GM13977 (cell line): ENCODE data around the gene C17orf107.

Experiments used
- DNase-seq: peaks from one replicate; pipeline ENCODE4 v3.0.0; 2012; ENCODE audit warnings: low spot score
- in situ Hi-C: fragments of 300-500 bp; cut with MboI; formaldehyde crosslinking; loops from one replicate; pipeline ENCODE4 v1.12.0; 2022; ENCODE audit warnings: low sequenced_read_pairs, low pct_unique_long_range_greater_than_20kb, mixed read lengths, inconsistent platforms; ENCODE audit not compliant: unreplicated experiment
- TF ChIP-seq, protein P1 (sequence below): IDR thresholded peaks from 2 replicates; pipeline ENCODE4 v1.5.1; 2012; ENCODE audit warnings: mild to moderate bottlenecking, control low read depth; ENCODE audit not compliant: insufficient read depth; ENCODE audit errors: extremely low read depth, missing control alignments

C17orf107 gene

DNA sequence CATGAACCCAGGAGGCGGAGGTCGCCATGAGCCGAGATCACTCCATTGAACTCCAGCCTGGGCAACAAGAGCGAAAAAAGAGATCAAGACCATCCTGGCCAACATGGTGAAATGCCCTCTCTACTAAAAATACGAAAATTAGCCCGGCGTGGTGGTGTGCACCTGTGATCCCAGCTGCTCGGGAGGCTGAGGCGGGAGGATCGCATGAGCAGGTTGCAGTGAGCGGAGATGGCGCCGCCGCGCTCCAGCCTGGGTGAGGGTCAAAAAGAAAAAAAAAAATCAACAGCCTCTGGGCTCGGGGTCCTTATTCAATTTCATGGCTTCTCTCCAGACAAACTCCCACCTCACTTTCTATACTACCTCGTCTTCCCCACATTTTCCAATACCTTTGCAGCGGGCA lies 29.5 kb downstream of the C17orf107 start:
- in situ Hi-C loops = no loop called here

GRCh38 chr17:4931963-4932362 lies 32.6 kb downstream of the C17orf107 start, which contains the start of gene GP1BA:
Gene GP1BA, plus strand, starts transcription at chr17:4932277. Its CDS starts 328 bp downstream, at chr17:4932605.
- DNase-seq = peak; percentile 51
- in situ Hi-C loops = no loop called here
- TF ChIP-seq, protein P1, sequence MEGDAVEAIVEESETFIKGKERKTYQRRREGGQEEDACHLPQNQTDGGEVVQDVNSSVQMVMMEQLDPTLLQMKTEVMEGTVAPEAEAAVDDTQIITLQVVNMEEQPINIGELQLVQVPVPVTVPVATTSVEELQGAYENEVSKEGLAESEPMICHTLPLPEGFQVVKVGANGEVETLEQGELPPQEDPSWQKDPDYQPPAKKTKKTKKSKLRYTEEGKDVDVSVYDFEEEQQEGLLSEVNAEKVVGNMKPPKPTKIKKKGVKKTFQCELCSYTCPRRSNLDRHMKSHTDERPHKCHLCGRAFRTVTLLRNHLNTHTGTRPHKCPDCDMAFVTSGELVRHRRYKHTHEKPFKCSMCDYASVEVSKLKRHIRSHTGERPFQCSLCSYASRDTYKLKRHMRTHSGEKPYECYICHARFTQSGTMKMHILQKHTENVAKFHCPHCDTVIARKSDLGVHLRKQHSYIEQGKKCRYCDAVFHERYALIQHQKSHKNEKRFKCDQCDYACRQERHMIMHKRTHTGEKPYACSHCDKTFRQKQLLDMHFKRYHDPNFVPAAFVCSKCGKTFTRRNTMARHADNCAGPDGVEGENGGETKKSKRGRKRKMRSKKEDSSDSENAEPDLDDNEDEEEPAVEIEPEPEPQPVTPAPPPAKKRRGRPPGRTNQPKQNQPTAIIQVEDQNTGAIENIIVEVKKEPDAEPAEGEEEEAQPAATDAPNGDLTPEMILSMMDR = no peak

More for the DNA sequence above, 29.5 kb downstream of the C17orf107 start:
- no peak for DNase-seq
- TF ChIP-seq, protein P1 = no peak

DNA sequence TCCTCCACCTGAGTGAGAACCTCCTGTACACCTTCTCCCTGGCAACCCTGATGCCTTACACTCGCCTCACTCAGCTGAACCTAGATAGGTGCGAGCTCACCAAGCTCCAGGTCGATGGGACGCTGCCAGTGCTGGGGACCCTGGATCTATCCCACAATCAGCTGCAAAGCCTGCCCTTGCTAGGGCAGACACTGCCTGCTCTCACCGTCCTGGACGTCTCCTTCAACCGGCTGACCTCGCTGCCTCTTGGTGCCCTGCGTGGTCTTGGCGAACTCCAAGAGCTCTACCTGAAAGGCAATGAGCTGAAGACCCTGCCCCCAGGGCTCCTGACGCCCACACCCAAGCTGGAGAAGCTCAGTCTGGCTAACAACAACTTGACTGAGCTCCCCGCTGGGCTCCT lies 33.4 kb downstream of the C17orf107 start:
- TF ChIP-seq, protein P1 = no peak
- DNase-seq = no peak
- in situ Hi-C loops = no loop called here

GRCh38 chr17:4933646-4934045 lies 34.3 kb downstream of the C17orf107 start:
- in situ Hi-C loops = no loop called here
- no peak for DNase-seq
- TF ChIP-seq, protein P1 = no peak

DNA sequence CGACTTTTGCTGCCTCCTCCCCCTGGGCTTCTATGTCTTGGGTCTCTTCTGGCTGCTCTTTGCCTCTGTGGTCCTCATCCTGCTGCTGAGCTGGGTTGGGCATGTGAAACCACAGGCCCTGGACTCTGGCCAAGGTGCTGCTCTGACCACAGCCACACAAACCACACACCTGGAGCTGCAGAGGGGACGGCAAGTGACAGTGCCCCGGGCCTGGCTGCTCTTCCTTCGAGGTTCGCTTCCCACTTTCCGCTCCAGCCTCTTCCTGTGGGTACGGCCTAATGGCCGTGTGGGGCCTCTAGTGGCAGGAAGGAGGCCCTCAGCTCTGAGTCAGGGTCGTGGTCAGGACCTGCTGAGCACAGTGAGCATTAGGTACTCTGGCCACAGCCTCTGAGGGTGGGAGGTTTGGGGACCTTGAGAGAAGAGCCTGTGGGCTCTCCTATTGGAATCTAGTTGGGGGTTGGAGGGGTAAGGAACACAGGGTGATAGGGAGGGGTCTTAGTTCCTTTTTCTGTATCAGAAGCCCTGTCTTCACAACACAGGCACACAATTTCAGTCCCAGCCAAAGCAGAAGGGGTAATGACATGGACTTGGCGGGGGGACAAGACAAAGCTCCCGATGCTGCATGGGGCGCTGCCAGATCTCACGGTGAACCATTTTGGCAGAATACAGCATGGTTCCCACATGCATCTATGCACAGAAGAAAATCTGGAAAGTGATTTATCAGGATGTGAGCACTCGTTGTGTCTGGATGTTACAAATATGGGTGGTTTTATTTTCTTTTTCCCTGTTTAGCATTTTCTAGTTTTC lies 35.0 kb downstream of the C17orf107 start:
- TF ChIP-seq, protein P1 = peak; percentile 35
- in situ Hi-C loops = no loop called here
- DNase-seq = peak; percentile 68

GRCh38 chr17:4935650-4936049 lies 36.3 kb downstream of the C17orf107 start:
- in situ Hi-C loops = no loop called here
- TF ChIP-seq, protein P1 = no peak
- DNase-seq = peak; percentile 8

DNA sequence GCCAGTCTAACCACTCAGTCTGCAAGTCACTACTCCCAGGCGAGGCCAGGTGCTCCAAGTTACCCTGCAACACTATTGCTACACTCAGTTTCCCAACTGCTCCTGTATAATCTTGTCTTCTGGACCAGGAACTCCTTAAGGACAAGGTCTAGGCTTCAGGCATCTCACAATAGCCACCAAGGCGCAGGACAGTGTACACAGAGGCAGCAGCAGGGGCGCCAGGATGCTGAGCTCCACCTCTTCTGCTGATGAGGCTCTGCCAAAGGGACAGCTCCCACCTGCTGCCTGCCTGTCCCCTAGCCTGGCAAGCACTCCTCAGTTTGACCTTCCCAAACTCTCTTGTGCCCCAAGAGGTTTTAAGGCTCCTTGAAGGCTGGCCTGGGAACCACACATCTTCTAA lies 37.1 kb downstream of the C17orf107 start:
- TF ChIP-seq, protein P1 = no peak
- DNase-seq = no peak
- in situ Hi-C loops = no loop called here
